ENCODE results near the gene WDR17.
"Not testable (repeated sequence)": the region's sequence is repeated elsewhere in the genome, so short reads cannot be mapped to it uniquely, and the experiment has no call there.

WDR17 gene

DNA sequence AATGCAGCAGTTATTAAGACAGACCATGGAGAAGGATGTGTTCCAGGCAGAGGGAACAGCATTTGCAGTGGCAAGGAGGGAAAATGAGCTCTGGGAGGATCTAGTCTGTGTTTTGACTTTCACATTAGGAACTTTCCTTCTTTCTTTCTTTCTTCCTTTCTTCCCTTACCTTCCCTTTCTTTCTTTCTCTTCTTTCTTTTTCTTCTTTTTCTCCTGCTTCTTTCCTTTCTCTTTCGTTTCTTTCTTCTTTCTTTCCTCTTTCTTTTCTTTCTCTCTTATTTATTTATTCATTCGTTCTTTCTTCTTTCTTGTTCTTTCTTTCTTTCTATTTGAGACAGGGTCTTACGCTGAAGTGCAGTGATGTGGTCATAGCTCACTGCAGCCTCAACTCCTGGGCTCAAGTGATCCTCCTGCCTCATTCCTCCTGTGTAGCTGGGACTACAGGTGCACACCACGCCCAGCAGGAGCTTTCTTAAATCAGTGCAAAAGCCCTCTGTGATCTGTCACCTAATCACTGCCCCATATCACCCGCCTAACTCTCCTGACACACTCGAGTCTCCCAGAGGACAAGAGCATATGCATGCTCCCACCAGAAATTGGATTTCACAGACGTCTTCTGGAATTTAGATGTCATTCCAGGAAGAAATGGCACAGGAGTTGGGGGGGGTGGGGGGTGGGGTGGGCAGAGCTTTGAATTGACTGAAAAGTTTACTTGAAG is 145.1 kb downstream of the WDR17 start:
- no peak overlapping the region for H2AFZ ChIP-seq (ENCODE audit: low read depth, low read length)
- no peaks in the 10 kb centered on the region for H3K27me3 ChIP-seq (ENCODE audit: insufficient read depth, low read length)
- no peaks in the 10 kb centered on the region for H3K36me3 ChIP-seq (ENCODE audit: insufficient read depth, low read length)
- H3K9me3 ChIP-seq (ENCODE audit: low read length), result no peaks in the 10 kb centered on the region
- H3K4me1 ChIP-seq (ENCODE audit: insufficient read depth, low read length), result no peaks in the 10 kb centered on the region
- no peak overlapping the region for H3K4me3 ChIP-seq (ENCODE audit: low read length)

GRCh38 chr4:176212351-176212750 is 146.7 kb downstream of the WDR17 start:
- H3K27me3 ChIP-seq (ENCODE audit: insufficient read depth, low read length); H3K4me3 ChIP-seq (ENCODE audit: low read length); H3K9me3 ChIP-seq (ENCODE audit: low read length); H3K36me3 ChIP-seq (ENCODE audit: insufficient read depth, low read length); H2AFZ ChIP-seq (ENCODE audit: low read depth, low read length); H3K4me1 ChIP-seq (ENCODE audit: insufficient read depth, low read length): not testable (repeated sequence)

GRCh38 chr4:176217510-176217909 is 151.9 kb downstream of the WDR17 start:
- Histone ChIP-seq H3K36me3 (ENCODE audit: insufficient read depth, low read length) (no peaks in the 10 kb centered on the region), H2AFZ (ENCODE audit: low read depth, low read length) (no peak overlapping the region), H3K27me3 (ENCODE audit: insufficient read depth, low read length) (no peaks in the 10 kb centered on the region), H3K4me1 (ENCODE audit: insufficient read depth, low read length) (no peaks in the 10 kb centered on the region), H3K9me3 (ENCODE audit: low read length) (no peaks in the 10 kb centered on the region), H3K4me3 (ENCODE audit: low read length) (no peak overlapping the region)

GRCh38 chr4:176222149-176222548 is 156.5 kb downstream of the WDR17 start:
- no peaks in the 10 kb centered on the region for H3K4me1 ChIP-seq (ENCODE audit: insufficient read depth, low read length)
- no peaks in the 10 kb centered on the region for H3K9me3 ChIP-seq (ENCODE audit: low read length)
- no peaks in the 10 kb centered on the region for H3K27me3 ChIP-seq (ENCODE audit: insufficient read depth, low read length)
- H3K4me3 ChIP-seq (ENCODE audit: low read length), result no peak overlapping the region
- no peaks in the 10 kb centered on the region for H3K36me3 ChIP-seq (ENCODE audit: insufficient read depth, low read length)
- H2AFZ ChIP-seq (ENCODE audit: low read depth, low read length), result no peak overlapping the region

DNA sequence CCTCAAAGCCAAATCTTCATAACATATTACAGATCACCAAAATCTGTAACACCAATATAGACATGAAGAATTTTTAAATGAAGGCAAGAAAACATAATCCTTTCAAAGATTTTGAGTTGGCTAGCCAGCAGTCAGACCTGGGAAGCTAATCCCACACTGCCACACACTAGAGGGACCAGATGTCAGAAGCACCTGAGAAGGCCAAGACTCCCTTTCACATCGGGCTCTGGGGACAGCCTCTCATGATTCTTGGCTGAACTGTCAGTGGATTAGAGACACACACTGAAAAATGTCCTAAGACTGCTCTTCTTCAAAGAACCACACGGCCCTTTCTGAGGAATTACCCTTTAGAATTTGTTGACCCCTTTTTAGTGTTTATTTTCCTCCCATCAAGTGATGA is 157.9 kb downstream of the WDR17 start:
- H3K9me3 ChIP-seq (ENCODE audit: low read length), result no peaks in the 10 kb centered on the region
- no peak overlapping the region for H3K4me3 ChIP-seq (ENCODE audit: low read length)
- H3K4me1 ChIP-seq (ENCODE audit: insufficient read depth, low read length), result no peaks in the 10 kb centered on the region
- no peaks in the 10 kb centered on the region for H3K27me3 ChIP-seq (ENCODE audit: insufficient read depth, low read length)
- H3K36me3 ChIP-seq (ENCODE audit: insufficient read depth, low read length), result no peaks in the 10 kb centered on the region
- H2AFZ ChIP-seq (ENCODE audit: low read depth, low read length), result no peak overlapping the region

DNA sequence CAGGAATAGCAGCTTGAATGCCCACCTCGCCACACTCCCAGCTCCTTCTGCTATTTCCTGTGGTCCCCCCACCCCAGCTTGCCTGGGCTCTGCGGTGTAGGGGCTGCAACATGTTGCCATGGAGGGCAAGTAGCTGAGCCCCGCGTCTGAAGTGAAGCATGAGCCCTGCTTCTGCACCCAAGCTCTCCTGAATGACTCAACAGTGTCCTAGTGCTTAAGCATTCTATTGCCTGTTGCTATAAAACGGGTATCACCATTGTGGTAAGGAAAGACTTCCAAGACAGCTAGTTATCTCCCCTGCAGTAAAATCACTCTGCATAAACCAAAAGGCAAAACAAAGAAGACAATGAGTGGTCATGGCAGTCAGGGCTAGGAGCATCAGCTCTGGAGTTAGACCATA is 161.1 kb downstream of the WDR17 start:
- no peaks in the 10 kb centered on the region for H3K36me3 ChIP-seq (ENCODE audit: insufficient read depth, low read length)
- H3K27me3 ChIP-seq (ENCODE audit: insufficient read depth, low read length), result no peaks in the 10 kb centered on the region
- no peaks in the 10 kb centered on the region for H3K9me3 ChIP-seq (ENCODE audit: low read length)
- peaks cover 10% of the 10 kb centered on the region for H3K4me1 ChIP-seq (ENCODE audit: insufficient read depth, low read length)
- no peak overlapping the region for H3K4me3 ChIP-seq (ENCODE audit: low read length)
- H2AFZ ChIP-seq (ENCODE audit: low read depth, low read length), result no peak overlapping the region

DNA sequence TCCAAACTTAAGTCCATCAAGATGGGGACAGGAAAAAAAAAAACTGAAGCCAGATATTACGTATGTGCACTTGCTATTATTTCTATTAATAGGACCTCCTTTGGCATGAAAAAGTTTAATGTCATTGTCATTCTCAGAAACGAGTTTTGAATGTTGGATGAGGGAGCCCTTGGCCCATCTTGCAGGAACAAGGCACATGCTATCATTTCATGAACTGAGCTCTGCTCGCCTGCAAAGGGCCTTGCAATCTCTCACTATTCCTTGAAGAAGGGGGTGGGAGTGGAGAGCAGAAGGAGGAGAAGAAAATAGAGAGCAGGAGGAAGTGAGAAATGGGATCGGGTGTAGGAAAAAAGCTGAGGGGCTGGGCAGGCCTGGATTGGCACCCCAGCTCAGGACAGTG is 164.0 kb downstream of the WDR17 start:
- peaks cover 10% of the 10 kb centered on the region for H3K4me1 ChIP-seq (ENCODE audit: insufficient read depth, low read length)
- H3K36me3 ChIP-seq (ENCODE audit: insufficient read depth, low read length), result no peaks in the 10 kb centered on the region
- H3K27me3 ChIP-seq (ENCODE audit: insufficient read depth, low read length), result no peaks in the 10 kb centered on the region
- H3K9me3 ChIP-seq (ENCODE audit: low read length), result no peaks in the 10 kb centered on the region
- H2AFZ ChIP-seq (ENCODE audit: low read depth, low read length), result peak overlapping the region; percentile 15
- no peak overlapping the region for H3K4me3 ChIP-seq (ENCODE audit: low read length)

Measured in neuron (in vitro differentiated cells).